Ecto neural progenitor cell (in vitro differentiated cells): ENCODE data around the gene ZMYND11.
"Not testable (repeated sequence)": the region's sequence is repeated elsewhere in the genome, so short reads cannot be mapped to it uniquely, and the experiment has no call there.

Experiments
- DNase-seq: peaks from one replicate; pipeline ENCODE4 v3.0.0-alpha.2; 2018; ENCODE audit warnings: low spot score

The ZMYND11 gene

DNA sequence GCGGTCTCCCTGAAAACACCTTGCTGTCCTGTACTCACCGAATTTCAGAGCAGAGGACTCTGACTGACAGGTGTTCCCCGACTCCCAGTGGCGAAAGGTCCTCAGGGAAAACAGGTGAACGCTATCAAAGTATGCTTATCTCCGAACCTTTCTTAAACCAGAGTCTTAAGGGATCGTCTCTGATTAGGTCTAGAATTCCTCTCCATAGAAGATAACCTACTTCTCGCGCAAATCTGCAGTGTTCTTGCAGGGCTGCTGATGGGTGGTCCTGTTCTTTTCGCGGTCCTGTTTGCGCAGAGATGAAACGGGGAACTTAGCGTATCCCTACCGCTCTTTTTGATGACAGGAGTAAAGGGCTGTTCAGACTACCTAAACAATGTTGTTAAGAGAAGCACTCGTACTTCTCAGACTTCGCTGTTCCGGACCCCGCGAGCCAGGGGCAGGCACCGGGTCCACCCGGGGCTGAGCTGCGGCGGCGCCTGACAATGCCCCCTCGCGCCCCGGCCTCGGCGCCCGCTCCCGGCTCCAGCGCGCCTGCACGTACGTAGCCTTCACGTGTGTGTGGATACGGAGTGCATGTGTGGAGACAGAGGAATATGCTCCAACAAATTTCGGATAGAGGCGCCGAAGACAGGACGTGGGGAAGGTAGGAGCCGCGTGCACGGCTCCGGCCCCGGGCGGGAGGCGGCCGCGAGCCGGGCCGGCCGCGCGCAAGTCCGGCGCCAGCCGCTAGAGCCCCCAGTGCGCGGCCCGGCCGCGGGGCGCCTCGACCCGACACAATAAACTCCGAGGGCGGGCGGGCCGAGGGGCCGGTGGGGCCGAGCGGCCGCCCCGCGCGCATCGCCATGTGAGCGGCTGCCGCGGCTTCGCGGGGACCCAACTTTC lies 766 bp upstream of the ZMYND11 start:
- peak; percentile 65 for DNase-seq

DNA sequence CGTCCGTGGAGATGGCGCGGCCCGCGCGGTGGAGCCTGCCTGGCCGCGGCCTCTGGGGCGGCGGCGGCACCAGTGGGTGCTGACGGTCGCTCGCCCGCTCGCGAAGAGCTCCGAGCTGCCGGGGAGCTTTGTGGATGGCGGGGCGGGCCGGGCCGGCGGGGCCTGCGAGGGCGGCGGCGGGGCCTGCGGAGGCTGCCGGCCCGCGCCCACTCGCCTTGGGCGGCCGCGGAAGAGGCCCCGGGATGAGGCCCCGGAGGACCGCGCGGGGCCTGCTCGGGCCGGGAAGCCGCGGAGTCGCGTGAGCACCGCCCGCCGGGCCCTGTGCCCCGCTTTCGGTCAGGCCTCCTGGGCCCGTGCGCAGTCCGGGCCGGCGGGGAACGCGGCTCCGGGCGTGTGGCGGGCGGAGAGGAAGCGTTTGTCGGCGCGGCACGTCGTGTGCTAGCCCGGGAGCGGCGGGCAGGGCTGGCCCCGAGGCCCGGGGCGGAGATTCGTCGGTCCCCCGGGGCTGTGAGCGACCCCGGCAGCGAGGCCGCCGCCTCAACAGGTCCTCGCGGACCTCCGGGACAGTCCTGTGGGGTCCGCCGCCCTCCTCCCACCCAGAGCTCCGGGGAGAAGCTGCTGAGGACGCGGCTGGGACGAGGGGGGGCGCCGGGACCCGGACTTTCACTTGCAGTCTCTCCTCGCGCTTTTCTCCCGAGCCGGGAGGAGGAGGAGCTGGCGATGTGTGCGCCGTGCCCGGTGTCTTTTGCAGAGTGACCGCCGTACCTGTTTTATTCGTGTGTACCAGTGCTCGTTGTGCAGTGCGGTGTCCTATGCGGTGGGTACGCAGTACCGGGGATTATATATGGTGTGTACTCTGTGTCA lies 578 bp downstream of the ZMYND11 start:
- peak; percentile 74 for DNase-seq

DNA sequence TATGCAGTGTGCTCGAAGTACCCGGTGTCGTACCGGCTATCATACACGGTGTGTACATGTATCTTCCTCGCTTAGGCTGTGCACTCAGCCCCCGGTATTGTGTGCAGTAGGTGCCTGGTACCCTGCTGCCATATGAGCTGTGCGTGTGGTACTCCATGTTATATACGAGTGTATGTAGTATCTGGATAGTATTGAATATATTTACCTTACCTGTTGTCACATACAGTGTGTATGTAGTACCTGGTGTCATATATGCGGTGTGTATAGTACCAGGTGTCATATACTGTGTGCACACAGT lies 1.2 kb downstream of the ZMYND11 start:
- no peak for DNase-seq

DNA sequence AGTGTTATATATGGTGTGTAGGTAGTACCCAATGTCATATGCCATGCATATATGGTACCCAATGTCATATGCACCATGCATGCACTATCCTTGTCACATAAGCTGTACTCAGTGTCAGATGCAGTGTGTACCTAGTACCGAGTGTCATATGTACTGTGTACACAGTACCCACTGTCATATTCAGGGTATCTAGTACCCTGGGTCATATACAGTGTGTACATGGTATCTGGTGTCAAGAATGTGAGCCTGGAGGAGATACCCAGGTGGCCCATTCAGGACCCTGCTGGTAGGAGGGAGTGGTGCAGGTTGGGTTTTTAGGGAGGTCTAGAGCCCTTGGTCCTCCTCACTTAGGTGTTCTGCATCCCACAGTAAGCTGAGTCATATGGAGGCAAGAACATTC lies 1.8 kb downstream of the ZMYND11 start:
- DNase-seq = no peak

DNA sequence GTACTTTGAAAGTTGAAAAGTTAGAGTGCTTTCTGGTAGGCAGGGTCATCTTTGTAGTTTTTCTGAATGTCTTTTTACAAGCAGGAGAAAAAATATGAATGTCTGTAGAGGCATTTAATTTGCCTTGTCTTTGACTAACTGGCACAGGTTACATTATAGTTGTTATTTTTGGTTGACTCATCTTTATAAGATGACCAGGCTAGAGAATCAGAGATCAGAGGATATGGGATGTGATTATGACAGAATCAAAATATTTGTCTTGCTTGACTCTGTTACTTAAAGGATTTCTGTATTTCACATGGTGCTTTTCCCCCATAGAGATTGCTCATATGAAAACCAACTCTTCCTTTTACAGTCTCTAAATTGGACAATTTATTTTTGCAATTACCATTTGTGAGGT lies 2.4 kb downstream of the ZMYND11 start:
- DNase-seq = no peak

DNA sequence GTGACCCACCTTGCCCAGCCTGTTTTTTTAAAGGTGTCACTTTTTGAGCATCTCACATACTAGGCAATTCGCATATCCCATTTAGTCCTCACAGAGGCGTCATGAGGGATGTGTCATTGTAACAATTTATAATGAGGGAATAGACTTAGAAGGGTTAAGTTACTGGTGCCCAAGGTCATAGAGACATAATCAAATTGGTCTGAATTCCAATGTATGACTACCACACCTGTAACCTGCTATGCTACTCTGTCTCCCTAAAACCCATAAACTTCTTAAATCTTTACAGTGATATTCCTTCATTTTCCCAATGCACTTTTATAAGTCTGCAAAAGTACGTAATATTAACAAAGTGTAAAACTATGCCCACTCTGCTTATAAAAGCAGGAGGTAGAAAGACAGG lies 7.1 kb downstream of the ZMYND11 start:
- DNase-seq = no peak

DNA sequence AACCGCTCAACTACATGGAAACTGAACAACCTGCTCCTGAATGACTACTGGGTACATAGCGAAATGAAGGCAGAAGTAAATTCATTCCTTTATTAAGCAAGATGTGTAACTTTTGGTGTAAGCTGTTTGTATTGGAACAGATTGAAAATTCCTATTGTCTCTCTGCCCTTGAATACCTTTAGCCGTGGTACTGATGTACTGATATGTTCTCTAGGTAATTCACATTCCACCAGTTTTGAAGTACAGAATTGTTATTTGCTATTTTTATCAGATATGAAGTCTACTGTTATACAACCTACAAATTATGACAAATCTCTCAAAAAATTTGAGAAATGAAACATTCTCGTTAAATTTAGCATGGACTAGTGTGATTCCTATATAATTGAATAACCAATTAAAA lies 17.7 kb downstream of the ZMYND11 start:
- DNase-seq = no peak

DNA sequence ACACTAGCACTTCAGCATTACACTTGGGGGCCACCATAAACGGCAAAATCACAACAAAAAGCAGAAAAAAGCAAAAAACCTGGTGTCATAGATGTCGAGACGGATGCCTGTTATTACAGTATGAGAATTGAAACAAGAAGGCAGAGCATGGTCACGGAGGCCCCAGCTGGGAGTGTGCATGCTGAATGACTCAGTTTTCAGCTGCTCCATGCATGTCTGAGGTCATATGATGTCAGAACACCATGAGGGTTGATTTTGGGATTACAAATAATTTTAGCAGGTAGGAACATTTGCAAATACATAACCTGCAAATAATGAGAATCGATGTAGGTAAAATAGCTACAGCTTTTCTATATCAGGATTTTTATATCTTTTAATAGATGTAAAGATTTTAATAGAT lies 19.1 kb downstream of the ZMYND11 start:
- no peak for DNase-seq

DNA sequence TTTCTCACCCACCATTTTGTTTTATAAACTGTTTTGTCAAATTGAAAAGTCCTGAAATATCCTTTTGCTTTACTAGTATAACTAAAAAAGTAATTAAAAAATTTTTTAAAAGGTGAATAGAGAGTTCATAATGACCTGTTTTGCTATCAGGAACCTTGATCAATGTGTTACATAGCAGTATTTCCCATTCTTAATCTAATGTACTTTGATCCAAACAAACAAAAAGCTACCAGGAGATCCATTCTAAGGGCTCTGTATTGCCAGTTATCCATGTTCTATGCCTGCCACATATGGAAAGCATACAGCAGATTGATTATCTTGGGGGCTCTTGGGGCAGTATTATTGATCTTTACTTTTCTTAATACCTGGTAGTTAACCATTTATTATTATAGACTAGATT lies 32.1 kb downstream of the ZMYND11 start:
- no peak for DNase-seq

DNA sequence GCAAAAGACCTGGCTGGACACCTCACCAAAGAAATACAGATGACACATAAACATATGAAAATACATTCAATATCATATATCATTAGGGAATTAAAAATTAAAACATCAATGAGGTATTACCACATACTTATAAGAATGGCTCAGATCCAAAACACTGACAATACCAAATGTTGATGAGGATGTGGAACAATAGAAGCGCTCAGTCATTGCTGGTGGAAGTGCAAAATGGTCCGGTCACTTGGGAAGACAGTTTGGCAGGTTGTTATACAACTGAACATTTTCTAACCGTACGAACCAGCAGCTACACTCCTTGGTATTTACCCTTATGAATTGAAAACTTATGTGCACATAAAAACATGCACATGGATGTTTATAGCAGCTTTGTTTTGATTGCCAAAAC lies 38.5 kb downstream of the ZMYND11 start:
- DNase-seq = no peak

DNA sequence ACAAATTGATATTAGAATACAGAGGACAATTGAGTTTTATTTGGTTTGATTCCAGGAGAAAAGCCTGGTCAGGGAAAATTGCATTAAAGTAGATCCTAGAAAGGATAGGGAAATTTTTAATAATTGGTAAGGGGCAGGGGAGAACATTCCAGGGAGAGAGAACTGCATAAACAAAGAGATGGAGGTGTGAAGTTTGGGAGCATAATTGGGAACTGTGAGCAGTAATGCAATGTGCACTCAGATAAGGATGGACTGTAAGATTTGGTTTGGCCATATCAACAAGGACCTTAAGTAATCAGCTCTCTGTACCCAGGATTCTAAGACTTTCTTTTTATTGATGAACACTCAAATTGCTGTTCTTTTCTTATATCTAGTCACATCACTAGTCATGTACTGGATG lies 41.4 kb downstream of the ZMYND11 start:
- DNase-seq = no peak

DNA sequence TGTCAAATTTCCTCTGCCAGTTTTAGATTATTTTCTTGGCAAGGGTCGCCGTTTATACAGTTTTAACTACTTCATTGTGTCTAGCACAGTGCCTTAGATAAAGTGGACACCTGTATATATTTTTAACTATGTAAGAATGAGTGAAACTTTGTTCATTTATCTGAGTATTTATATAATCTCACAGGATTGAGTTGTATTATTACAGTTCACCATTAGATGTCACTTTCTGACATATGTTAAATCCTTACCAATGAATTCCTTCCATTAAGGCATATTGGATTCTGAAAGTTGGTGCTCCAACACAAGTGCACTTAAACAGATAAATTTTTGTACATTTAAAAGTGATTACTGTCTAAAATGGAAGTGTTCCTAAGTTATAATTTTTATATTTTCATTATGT lies 43.0 kb downstream of the ZMYND11 start:
- DNase-seq = no peak

DNA sequence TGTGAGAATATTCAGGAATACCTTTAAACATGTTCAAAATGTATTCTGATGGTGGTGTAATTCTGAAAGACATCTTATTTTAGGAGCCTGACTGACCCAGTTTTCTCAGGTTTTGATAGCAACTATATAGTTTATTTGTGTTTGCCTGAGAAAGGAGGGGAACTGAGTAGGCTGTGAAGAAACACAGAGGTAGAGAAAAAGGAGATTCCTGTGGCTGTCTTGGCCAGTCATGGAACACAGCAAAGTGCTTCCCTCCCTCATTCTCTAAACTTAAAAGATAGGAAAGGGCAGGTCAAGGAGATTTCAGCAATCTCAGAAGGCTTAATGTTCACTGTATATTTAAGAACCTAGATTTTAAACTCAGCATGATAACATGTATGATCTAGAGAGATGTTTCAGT lies 43.5 kb downstream of the ZMYND11 start:
- DNase-seq = no peak

DNA sequence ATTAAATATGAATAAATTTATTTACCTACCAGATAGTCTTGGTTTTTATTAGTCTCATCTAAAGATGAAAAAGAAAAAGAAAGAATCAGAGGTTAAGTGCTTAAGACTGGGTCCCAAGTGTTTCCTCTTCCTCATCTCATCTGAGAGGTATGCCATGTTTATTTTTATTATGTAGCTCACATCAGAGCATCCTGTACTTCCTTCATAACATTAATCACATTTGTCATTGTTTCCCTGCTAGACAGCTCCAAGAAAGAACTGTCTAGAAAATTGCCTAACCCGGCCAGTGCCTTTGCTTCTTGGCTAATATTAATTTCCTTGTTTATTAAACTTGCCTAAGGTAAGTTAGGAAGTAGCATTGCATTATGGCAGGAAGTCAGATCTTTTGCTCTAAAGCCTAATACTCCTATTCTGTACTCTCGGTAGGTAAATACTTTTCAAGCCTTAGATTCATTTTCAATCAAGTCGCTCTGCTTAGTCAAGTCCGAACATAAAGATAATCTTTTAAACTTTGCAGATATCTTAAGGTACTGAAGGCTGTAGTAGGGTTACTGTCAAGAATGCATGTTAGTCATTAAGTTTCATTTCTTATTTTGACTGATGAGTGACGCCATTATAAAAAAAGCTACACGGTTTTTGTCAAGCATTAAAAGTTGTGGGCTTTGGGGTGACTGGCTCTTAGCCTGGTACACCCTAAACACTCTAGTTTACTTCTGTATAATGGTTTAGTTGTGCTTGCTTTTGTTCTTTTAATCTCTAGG lies 47.4 kb downstream of the ZMYND11 start:
- DNase-seq = no peak

DNA sequence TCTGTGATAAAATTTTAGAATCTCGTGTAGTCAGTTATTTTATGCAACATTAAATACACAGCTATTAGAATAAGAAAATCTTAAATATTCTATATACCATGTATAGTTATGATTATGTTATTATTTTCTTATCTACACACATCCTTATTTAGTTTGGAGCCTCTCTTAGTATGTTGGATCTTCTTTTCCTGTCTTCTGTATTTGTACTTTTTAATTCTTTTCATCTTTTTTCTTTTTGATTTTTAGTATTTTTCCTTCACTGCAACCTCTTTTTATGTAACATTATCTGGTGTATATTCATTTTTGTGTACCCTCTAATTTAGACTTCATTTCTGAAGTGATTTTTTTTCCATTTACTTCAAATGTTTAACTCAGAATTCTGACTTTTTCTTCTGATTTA lies 48.9 kb downstream of the ZMYND11 start:
- no peak for DNase-seq

DNA sequence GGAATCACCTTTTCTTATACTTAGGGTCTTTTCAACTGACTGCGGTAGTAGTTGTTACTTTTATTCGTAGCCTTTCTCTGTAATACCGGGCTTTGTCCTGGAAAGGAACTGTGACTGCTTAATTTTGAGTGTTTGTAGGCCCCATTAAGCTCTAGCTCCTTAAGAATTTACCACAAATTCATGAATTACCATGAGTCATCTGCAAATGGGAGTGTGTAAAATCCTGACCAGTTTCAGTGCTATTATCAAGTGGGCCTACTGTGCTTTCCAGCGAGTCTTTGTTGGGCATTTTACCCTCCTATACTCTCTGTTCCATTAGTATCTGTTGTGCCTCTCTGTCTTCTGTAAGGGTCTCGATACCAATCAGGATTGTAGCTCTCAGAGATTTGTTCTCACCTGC lies 49.7 kb downstream of the ZMYND11 start:
- no peak for DNase-seq

DNA sequence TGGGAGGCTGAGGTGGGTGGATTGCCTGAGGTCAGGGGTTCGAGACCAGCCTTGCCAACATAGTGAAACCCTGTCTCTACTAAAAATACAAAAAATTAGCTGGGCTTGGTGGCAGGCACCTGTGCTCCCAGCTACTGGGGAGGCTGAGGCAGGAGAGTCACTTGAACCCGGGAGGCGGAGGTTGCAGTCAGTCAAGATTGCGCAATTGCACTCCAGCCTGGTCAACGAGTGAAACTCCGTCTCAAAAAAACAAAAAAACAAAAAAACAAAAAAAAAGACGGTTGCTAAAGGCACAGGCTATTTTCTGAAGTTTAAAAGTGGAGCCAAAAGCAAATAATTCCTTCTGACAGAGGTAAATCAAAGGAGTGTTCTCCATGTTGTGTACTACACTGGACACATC lies 50.3 kb downstream of the ZMYND11 start:
- not testable (repeated sequence) for DNase-seq

DNA sequence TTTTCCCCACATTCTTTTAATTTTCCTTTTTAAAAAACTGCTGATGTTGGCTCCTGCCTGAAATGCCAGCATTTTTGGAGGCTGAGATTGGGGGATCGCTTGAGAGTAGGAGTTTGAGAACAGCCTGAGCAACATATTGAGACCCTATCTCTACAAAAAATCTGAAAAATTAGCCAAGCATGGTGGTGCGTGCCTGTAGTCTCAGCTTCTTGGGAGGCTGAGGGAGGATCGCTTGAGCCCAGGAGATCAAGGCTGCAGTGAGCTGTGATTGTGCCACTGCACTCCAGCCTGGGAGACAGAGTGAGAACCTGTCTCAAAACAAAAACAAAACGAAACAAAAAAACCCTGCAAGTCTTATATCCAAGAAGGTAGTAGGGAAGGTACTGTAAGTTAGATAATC lies 51.7 kb downstream of the ZMYND11 start:
- no peak for DNase-seq

DNA sequence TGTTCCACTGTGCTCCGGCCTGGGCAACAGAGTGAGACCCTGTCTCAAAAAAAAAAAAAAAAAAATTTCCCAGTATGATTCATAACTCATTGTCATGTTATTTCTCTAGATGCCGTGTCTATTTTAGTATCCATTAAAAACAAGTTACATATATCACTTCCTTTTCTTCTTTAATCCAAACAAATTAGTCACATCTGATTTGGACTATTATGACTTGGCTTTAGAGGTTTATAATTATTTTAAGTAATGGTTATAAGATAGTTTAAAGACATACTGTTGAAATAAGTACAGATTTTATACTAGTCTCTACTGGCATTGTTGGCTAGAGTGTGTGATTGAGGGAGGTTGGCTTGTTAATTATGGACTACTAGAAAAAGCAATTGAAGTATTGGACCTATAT lies 53.3 kb downstream of the ZMYND11 start:
- DNase-seq = no peak

DNA sequence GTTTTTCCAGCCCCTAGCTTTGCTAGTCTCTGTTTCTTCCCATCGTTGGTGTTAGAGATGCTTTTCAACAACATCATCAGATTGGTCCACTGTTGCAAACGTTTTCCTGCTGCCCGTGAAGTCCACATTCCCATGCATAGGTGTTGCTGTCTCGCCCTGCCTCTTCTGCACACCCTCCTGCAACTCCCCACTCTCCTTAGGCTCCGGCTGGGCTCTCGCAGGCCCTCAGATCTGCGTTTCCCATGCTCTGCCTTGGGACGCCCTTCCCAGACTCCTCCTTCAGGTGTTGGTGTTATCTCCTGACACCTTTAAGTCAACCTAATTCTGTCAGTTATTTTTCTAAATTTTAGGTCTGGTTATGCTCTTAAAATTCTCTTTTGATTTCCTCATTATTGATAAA lies 55.0 kb downstream of the ZMYND11 start:
- DNase-seq = no peak

DNA sequence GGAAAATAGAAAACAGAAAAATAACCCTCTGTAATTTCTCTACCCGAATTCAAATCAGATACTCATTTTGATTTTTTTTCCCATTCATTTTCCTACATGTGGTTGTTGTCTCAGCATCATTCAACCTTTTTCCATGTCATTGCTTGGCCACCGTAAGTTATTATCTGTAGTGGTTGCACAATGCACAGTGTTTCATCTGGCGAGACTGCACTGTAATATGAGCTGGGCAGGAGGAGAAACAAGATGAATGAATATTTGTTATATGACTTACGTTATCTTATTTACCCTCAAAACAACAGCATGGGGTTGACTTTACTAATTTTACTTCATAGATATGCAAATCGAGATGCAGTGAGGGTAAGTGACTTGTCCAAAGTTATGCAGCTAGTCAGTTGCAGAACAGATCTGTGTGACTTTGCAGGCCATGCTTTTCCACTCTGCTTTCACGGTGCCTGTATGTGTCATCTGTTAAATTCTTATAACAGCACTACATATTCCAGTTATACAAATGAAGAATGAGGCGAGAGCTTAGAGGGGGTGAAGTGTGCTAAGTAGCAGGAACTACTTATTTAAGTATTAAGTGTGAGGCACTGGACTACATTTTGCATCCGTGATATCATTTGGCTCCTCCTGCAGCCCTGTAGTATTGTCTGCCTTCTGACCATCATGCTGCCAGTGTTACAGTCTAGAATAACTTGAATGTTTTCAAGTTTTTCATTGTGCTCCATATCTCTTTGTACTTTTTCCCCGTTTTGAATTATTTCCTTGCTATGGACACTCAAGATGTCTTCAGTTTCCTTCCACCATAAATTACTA lies 56.7 kb downstream of the ZMYND11 start:
- DNase-seq = no peak

DNA sequence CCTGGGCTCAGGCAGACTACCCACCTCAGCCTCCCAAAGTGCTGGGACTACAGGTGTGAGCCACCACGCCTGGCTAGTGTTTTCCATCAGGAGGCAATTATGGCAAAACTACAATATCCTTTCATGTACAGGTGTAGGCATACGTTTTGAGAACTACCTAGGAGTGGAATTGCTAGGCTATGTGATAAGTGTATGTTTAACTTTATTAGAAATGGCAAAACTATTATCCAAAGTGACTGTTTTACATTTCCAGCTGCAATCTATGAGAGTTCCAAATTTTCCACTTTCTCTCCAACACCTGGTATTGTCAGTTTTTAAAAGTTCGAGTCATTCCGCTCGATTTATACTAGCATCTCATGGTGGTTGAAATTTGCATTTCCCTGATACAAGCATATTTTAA lies 59.0 kb downstream of the ZMYND11 start:
- no peak for DNase-seq
